C4-2B (cell line): ENCODE measurements around the gene POLE2.

Source experiments
- CTCF ChIP-seq: fragments of 450-650 bp; conservative IDR thresholded peaks from 2 replicates; pipeline ENCODE4 v1.5.1; 2017; ENCODE audit warnings: mild to moderate bottlenecking
- ZFX ChIP-seq: fragments of 450-650 bp; IDR thresholded peaks from 2 replicates; pipeline ENCODE4 v1.6.1; 2017

- peak; percentile 17; the same call in 1 of the 2 replicates for TF ChIP-seq CTCF
- TF ChIP-seq ZFX, result peak; percentile 73
Measured at GRCh38 chr14:49621114-49621881, 66.7 kb downstream of the POLE2 start.
